GM21367 (cell line): Measurements from ENCODE around the gene MRPL1.
A peak's percentile ranks its signal among the peaks of the same experiment; 100 is the strongest.
"Not testable (repeated sequence)": the region's sequence is repeated elsewhere in the genome, so short reads cannot be mapped to it uniquely, and the experiment has no call there.

Experiments
- ATAC-seq: cut with Tn5 transposase; IDR thresholded peaks from one replicate; pipeline ENCODE4 v1.9.1; 2021; ENCODE audit not compliant: unreplicated experiment

The MRPL1 gene

DNA sequence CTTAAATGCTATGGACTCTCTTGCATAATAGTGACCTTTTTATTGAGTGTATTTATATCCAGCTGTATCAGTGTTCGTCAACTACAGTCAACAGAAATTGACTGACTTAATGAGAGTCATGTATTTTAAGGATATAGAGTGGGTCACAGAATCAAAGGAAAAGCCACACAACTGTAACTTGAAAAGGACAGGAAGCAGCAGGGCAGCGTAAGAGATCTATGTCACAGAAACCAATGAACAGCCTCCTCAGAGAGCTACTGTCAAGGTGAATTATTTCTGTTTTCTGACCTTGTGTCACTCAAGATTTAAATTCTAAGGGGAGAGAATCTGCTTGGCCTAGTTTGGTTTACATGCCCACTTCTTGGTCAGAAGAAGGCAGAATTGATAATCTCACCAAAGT lies 100.4 kb downstream of the MRPL1 start:
- no peak for ATAC-seq

DNA sequence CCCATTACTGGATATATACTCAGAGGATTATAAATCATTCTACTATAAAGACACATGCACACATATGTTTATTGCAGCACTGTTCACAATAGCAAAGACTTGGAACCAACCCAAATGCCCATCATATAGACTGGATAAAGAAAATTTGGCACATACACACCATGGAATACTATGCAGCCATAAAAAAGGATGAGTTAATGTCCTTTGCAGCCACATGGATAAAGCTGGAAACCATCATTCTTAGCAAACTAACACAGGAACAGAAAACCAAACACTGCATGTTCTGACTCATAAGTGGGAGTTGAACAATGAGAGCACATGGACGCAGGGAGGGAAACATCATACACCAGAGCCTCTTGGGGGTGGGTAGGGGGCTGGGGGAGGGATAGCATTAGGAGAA lies 111.0 kb downstream of the MRPL1 start:
- ATAC-seq = not testable (repeated sequence)

DNA sequence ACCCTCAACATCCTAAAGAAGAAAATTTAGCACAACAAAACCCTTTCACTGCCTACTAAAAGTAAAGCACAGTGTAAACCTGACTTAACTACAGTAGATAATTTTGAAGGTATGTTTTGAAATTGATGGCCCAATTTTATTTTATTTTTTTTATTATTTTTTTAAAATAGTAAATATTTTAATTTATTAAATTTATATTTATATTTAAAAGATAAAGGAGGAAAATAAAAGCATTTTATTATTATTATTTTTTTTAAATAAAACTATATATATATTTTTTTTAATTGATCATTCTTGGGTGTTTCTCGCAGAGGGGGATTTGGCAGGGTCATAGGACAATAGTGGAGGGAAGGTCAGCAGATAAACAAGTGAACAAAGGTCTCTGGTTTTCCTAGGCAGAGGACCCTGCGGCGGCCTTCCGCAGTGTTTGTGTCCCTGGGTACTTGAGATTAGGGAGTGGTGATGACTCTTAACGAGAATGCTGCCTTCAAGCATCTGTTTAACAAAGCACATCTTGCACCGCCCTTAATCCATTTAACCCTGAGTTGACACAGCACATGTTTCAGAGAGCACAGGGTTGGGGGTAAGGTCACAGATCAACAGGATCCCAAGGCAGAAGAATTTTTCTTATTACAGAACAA lies 120.4 kb downstream of the MRPL1 start:
- ATAC-seq = not testable (repeated sequence)

DNA sequence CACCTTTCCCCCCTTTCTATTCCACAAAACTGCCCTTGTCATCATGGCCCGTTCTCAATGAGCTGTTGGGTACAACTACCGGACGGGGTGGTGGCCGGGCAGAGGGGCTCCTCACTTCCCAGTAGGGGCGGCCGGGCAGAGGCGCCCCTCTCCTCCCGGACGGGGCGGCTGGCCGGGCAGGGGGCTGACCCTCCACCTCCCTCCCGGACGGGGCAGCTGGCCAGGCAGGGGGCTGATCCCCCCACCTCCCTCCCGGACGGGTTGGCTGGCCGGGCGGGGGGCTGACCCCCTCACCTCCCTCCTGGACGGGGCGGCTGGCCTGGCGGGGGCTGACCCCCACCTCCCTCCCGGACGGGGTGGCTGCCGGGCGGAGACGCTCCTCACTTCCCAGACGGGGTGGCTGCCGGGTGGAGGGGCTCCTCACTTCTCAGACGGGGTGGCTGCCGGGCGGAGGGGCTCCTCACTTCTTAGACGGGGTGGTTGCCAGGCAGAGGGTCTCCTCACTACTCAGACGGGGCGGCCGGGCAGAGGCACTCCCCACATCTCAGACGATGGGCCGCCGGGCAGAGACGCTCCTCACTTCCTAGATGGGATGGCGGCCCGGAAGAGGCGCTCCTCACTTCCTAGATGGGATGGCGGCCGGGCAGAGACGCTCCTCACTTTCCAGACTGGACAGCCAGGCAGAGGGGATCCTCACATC lies 121.1 kb downstream of the MRPL1 start:
- not testable (repeated sequence) for ATAC-seq

DNA sequence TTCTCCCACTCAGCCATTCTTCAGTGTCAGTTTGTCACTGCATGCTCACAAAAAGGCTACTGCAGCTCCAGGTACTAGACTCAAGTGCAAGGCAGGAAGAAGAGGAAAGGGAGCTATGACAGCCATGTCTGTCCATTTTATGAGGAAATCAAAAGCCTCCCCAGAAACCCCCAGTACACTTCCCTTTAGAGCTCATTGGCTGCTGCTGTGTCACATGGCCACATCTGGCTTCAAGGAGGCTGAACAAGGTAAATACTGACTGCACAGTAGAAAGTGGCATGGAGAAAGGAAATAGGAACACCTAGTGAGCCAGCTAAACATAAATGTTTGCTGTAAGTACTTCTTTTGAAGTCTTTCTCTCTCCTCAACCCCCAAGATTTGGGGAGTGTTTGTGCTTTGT lies 127.3 kb downstream of the MRPL1 start:
- no peak for ATAC-seq

DNA sequence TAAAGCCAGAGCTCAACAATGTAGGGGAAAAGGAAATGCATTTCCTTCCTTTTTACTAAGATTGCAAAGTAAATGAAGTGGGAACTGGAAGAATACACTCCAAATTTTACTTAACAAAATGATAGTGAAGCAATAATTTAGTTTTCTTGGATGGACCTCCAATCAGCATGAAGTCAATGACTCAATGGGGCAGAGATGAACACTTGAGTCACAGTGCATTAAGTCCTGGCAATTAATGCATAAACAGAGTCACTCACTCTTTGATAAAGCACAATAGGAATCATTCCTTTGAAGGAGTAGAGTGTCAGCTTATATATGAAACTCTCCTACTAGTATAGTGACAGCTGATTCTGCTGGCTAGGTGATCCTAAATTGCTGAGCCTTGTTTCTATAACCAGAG lies 127.8 kb downstream of the MRPL1 start:
- ATAC-seq = no peak

DNA sequence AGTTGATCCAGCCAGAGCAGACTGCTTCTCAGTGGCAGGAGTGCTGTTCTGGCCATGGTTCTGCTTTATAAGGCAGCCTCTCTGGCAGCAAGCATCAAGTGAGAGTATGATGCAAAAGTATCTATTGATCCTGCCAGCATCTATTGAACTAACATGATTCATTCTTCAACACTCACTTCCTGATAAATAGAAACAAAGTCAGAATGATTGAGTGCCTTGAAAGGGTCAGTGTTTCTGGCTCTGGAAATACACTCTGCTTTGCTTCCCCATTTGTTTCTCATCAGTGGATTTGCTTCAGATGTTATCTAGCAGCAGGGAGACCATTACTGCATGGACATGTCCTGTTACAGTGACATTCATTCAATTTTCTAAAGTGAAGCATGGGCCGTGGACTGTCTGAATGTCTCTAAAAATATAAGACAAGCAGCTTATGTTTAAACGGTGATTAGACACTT lies 128.3 kb downstream of the MRPL1 start:
- ATAC-seq = no peak

DNA sequence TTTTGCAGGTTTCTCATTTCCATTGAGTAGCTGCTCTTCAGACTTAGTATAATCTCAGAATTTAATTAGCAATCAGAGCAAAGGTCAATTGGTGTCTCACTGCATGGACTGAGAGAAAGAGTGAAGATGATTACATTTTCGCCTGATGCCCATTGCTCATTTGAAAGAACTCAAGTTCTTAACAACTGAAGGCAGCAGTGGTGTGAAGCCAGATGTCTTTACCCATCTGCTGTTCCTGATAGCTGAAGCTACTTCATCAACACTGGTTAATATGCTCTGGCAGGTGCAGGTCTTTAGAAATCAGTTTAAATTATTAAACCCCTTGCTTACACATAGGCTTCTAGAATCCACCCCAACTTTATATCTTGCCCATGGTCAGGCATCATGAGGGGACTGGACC lies 130.0 kb downstream of the MRPL1 start:
- ATAC-seq = no peak

DNA sequence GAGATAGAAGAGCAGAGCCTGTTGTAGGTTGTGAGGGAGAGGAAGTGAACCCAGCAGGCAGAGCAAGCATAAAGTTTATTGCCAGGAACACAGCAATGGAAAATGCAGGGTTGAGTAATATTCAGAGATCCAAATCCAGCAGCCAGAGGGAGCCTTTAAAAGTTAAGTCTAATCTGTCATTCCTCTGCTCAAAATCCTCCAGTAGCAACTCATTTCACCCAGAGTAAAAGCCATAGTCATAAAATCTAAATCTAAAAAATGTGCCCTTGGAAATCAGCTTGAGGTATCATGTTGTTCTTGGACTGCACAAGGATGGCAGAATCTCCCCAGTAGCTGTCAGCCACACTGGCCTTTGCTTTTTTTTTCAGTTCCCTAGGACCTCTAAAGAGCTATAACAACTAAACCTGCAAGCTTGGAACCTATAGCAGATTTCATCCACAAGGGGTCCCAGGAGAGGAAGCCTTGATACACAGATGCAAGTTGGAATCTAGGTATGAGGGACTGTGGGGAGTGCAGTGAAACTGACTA lies 131.6 kb downstream of the MRPL1 start:
- peak; percentile 57 for ATAC-seq

DNA sequence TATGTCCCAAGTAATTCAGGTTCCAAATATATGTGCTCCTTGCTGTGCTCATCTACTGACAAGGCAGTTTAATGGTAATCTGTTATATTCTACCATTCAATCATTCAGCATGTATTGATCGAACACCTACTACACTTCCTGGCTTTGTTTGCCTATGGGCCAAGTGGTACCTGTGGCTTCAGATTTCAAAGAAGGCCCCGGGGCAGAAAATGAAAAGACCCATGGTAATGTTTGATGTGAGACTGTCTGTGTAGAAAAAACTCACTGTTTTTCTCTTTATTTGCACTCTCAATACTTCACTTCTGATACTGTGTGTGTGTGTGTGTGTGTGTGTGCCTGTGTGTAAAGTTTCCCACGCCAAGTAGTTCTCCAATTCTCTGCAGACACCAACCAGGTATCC lies 133.4 kb downstream of the MRPL1 start:
- no peak for ATAC-seq

DNA sequence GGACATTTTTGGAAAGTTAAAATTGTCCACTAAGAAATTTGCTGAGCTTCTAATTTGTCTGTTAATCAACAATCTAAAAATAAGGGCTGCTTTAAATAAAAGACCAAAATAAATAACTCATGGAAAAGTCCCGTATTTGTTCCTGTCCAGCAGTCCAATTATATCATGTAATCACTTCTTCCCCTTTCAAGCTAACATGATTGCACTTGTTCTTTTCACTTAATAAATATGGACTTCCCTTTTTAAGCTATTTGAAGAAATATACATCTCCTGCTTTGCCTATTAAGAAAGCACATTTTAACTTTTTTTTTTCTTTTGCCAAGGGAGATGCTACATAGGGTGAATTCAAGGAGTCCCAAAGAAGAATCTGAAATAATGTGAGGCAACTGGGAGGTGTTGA lies 138.9 kb downstream of the MRPL1 start:
- ATAC-seq = no peak

DNA sequence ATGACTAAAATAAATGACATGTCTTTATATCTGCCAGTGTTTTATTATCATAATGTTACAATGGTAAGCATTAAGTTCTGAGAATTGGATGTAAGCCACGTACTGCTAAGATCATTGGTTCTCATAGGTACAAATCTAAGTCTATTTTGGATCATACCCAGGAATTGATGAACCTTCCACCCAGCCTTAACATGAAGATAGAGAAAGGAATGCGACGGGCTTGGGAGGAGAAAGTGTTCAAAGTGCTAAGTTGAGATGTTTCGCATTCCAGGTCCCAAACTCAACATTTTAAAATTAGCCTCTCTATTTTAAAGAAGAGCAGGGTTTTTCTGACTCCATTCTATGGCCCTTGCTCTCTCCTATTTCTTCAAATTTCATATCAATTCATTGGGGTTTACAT lies 139.6 kb downstream of the MRPL1 start:
- ATAC-seq = no peak
